Left ventricle myocardium inferior (tissue), 1 donor: Measurements from ENCODE around the gene HHIPL1. TPM values are rescaled to one million over a fixed set of nuclear protein-coding genes. Genes with fewer than 3 reads are reported as not detected.

Source experiments
- DNase-seq: peaks from one replicate; pipeline ENCODE4 v3.0.0-alpha.2; 2020
- H3K27ac ChIP-seq: fragments of 200-600 bp; replicated peaks from 2 replicates; pipeline ENCODE4 v1.8.0; 2021
- H3K27me3 ChIP-seq: fragments of 200-600 bp; 2 replicates; pipeline ENCODE4 v1.8.0; 2021; ENCODE audit warnings: low read depth
- H3K36me3 ChIP-seq: fragments of 200-600 bp; 2 replicates; pipeline ENCODE4 v1.8.0; 2021
- H3K4me1 ChIP-seq: fragments of 200-600 bp; 2 replicates; pipeline ENCODE4 v1.8.0; 2021
- H3K4me3 ChIP-seq: fragments of 200-600 bp; 2 replicates; pipeline ENCODE4 v1.8.0; 2021; ENCODE audit warnings: mild to moderate bottlenecking, moderate library complexity
- H3K9me3 ChIP-seq: fragments of 200-600 bp; replicated peaks from 2 replicates; pipeline ENCODE4 v1.8.0; 2021
- intact Hi-C: fragments of 100-400 bp; cut with micrococcal nuclease; formaldehyde crosslinking; loops from one replicate; pipeline ENCODE4 v1.11.0; 2022
- total RNA-seq: library from RNA; stranded (reverse); fragmentation: NEBNext Ultra II Directional; extraction: Animal tissue kit (Norgen Biotek cat#: 25700); gene quantifications from one replicate; pipeline ENCODE4 v1.2.1, GENCODE V29; 2021
- TF ChIP-seq, protein P1 (sequence below): fragments of 200-600 bp; IDR thresholded peaks from 2 replicates; pipeline ENCODE4 v1.8.0; 2021; ENCODE audit warnings: antibody characterized with exemption, mild to moderate bottlenecking, borderline replicate concordance
- donor health status: DM: no; HTN: yes; CAD: no; lungs with severe emphysema.

Gene HHIPL1
- total RNA-seq, 1 donor from 2014 or later = 1.2 TPM

DNA sequence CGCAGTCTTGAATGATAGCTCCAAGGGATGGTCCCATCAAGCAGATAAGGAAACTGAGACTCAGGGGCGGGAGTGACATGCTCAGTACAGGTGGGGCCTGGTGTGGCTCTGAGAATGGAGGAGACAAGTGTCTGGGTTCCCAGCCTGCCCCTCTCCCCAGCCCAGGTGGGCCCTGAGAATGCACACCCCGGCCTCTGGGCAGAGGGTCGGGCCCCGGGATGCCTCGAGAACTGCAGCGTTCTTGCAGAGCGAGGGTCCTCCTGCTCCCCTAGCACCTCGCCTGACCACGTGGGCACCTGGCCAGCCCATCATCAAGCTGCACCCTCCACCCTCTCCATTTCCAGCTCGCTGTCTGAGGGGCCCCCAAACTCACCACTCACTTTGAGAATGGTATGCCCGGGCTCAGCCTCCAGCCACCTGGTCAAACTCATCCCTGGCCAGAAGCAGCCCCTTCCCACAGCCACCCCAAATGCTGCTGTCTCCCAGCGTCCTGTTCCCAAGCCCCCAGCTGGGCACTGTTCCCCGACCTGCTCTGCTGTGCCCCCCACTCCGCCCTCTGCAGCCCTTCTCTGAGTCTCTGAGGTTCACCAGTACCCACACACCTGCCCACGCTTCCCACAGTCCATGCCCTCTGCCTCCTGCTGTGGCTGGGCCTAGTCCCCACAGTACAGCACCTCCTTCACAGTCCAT, 83.4 kb downstream of the HHIPL1 start:
- Histone ChIP-seq H3K36me3 (no peaks in the 10 kb centered on the region), H3K27me3 (peaks cover 11% of the 10 kb centered on the region), H3K9me3 (no peaks in the 10 kb centered on the region), H3K4me3 (no peak overlapping the region), H3K27ac (no peak overlapping the region), H3K4me1 (peaks cover 39% of the 10 kb centered on the region)
- TF ChIP-seq, protein P1, sequence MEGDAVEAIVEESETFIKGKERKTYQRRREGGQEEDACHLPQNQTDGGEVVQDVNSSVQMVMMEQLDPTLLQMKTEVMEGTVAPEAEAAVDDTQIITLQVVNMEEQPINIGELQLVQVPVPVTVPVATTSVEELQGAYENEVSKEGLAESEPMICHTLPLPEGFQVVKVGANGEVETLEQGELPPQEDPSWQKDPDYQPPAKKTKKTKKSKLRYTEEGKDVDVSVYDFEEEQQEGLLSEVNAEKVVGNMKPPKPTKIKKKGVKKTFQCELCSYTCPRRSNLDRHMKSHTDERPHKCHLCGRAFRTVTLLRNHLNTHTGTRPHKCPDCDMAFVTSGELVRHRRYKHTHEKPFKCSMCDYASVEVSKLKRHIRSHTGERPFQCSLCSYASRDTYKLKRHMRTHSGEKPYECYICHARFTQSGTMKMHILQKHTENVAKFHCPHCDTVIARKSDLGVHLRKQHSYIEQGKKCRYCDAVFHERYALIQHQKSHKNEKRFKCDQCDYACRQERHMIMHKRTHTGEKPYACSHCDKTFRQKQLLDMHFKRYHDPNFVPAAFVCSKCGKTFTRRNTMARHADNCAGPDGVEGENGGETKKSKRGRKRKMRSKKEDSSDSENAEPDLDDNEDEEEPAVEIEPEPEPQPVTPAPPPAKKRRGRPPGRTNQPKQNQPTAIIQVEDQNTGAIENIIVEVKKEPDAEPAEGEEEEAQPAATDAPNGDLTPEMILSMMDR = no peak
- DNase-seq = peak; percentile 7
- intact Hi-C loops = no loop called here

GRCh38 chr14:99728981-99729451, 84.1 kb downstream of the HHIPL1 start:
- H3K27me3 ChIP-seq = peaks cover 11% of the 10 kb centered on the region
- peak; percentile 5 for DNase-seq
- intact Hi-C loops = no loop called here
- no peaks in the 10 kb centered on the region for H3K9me3 ChIP-seq
- TF ChIP-seq, protein P1 = no peak
- no peaks in the 10 kb centered on the region for H3K36me3 ChIP-seq
- peaks cover 46% of the 10 kb centered on the region for H3K4me1 ChIP-seq
- no peak overlapping the region for H3K27ac ChIP-seq
- H3K4me3 ChIP-seq = no peak overlapping the region

Other genes starting within 250 kb of the HHIPL1 start
- 101 TPM for gene SETD3, start 164.3 kb upstream of the HHIPL1 start, total RNA-seq
- 32.2 TPM for gene CCNK, start 163.7 kb upstream of the HHIPL1 start, total RNA-seq
- 41.0 TPM for gene CCDC85C, start 40.9 kb upstream of the HHIPL1 start, total RNA-seq
- 4.2 TPM for gene CYP46A1, start 39.2 kb downstream of the HHIPL1 start, total RNA-seq
- gene EML1, start 148.3 kb downstream of the HHIPL1 start, total RNA-seq = 33.3 TPM